Measurements from ENCODE around the gene CLSTN2. TPM values are rescaled to one million over a fixed set of nuclear protein-coding genes. Genes with fewer than 3 reads are reported as not detected.

The CLSTN2 gene
- total RNA-seq, 1 donor from 2014 or later, result 80.9 TPM

- Histone ChIP-seq H3K4me2 (ENCODE audit: low read length) (no peak overlapping the region), H3K4me3 (ENCODE audit: insufficient read depth, low read depth, low read length) (no peak overlapping the region), H3K9me3 (ENCODE audit: insufficient read depth, low read depth, low read length) (no peaks in the 10 kb centered on the region), H2AFZ (ENCODE audit: low read depth, low read length) (no peak overlapping the region), H3K9ac (ENCODE audit: low read length) (no peak overlapping the region), H3K79me2 (ENCODE audit: insufficient read depth, low read length) (no peaks in the 10 kb centered on the region), H3K36me3 (ENCODE audit: insufficient read depth, low read length) (no peaks in the 10 kb centered on the region), H3K4me1 (ENCODE audit: insufficient read depth, low read length) (no peaks in the 10 kb centered on the region), H3K27ac (ENCODE audit: low read depth, low read length) (no peak overlapping the region), H3K27me3 (ENCODE audit: insufficient read depth, low read length) (no peaks in the 10 kb centered on the region), H4K20me1 (ENCODE audit: insufficient read depth, low read length) (no peaks in the 10 kb centered on the region)
- H3K27ac Mint-ChIP-seq (ENCODE audit: unreplicated experiment), result peak overlapping the region; percentile 59
- H3K4me3 Mint-ChIP-seq (ENCODE audit: unreplicated experiment), result no peak overlapping the region
- no peak for TF ChIP-seq CTCF (IDR thresholded peaks at IDR 0.05; ENCODE audit: insufficient read depth, low read depth, low read length)
- no peak for TF ChIP-seq EZH2 (IDR thresholded peaks at IDR 0.05; ENCODE audit: insufficient read depth, low read length)
- FAIRE-seq (no peak), DNase-seq (ENCODE audit: low read depth) (peak; percentile 4)
- H3K4me1 Mint-ChIP-seq (ENCODE audit: low read depth, unreplicated experiment), result peaks cover 21% of the 10 kb centered on the region
- no peaks in the 10 kb centered on the region for H3K27me3 Mint-ChIP-seq (ENCODE audit: low read depth, unreplicated experiment)
- H3K9me3 Mint-ChIP-seq (ENCODE audit: unreplicated experiment), result no peaks in the 10 kb centered on the region
- peaks cover 5% of the 10 kb centered on the region for H3K36me3 Mint-ChIP-seq (ENCODE audit: low read depth, unreplicated experiment)
These were observed 168.2 kb downstream of the CLSTN2 start for GRCh38 chr3:140103166-140103565.

- H3K27ac Mint-ChIP-seq (ENCODE audit: unreplicated experiment), result peak overlapping the region; percentile 59
- H3K36me3 Mint-ChIP-seq (ENCODE audit: low read depth, unreplicated experiment), result peaks cover 5% of the 10 kb centered on the region
- TF ChIP-seq EZH2 (IDR thresholded peaks at IDR 0.05; ENCODE audit: insufficient read depth, low read length) (no peak), CTCF (IDR thresholded peaks at IDR 0.05; ENCODE audit: insufficient read depth, low read depth, low read length) (no peak)
- H3K4me3 ChIP-seq (ENCODE audit: insufficient read depth, low read depth, low read length), result no peak overlapping the region
- H3K4me2 ChIP-seq (ENCODE audit: low read length), result no peak overlapping the region
- H3K9ac ChIP-seq (ENCODE audit: low read length), result no peak overlapping the region
- no peaks in the 10 kb centered on the region for H3K36me3 ChIP-seq (ENCODE audit: insufficient read depth, low read length)
- H3K4me1 Mint-ChIP-seq (ENCODE audit: low read depth, unreplicated experiment), result peaks cover 21% of the 10 kb centered on the region
- H3K4me3 Mint-ChIP-seq (ENCODE audit: unreplicated experiment), result no peak overlapping the region
- H4K20me1 ChIP-seq (ENCODE audit: insufficient read depth, low read length), result no peaks in the 10 kb centered on the region
- no peaks in the 10 kb centered on the region for H3K9me3 ChIP-seq (ENCODE audit: insufficient read depth, low read depth, low read length)
- no peak overlapping the region for H3K27ac ChIP-seq (ENCODE audit: low read depth, low read length)
- no peaks in the 10 kb centered on the region for H3K9me3 Mint-ChIP-seq (ENCODE audit: unreplicated experiment)
- DNase-seq (ENCODE audit: low read depth) (no peak), FAIRE-seq (no peak)
- H3K27me3 Mint-ChIP-seq (ENCODE audit: low read depth, unreplicated experiment), result no peaks in the 10 kb centered on the region
- no peaks in the 10 kb centered on the region for H3K79me2 ChIP-seq (ENCODE audit: insufficient read depth, low read length)
- no peak overlapping the region for H2AFZ ChIP-seq (ENCODE audit: low read depth, low read length)
- no peaks in the 10 kb centered on the region for H3K27me3 ChIP-seq (ENCODE audit: insufficient read depth, low read length)
- no peaks in the 10 kb centered on the region for H3K4me1 ChIP-seq (ENCODE audit: insufficient read depth, low read length)
These were observed 169.1 kb downstream of the CLSTN2 start for GRCh38 chr3:140103986-140104645.
